ENCODE results near the gene CDR2.

CDR2 gene

GRCh38 chr16:22381392-22381791 is 7.0 kb upstream of the CDR2 start:
- no peak overlapping the region for H3K4me2 ChIP-seq (ENCODE audit: low read length)
- no peaks in the 10 kb centered on the region for H3K36me3 ChIP-seq (ENCODE audit: control insufficient read depth, low read length)
- H3K79me2 ChIP-seq (ENCODE audit: control insufficient read depth, low read length) = no peaks in the 10 kb centered on the region
- H4K20me1 ChIP-seq (ENCODE audit: control insufficient read depth, insufficient read depth, low read depth, low read length) = no peaks in the 10 kb centered on the region
- H3K9me2 ChIP-seq (replicated peaks; ENCODE audit: control insufficient read depth, low read length) = no peaks in the 10 kb centered on the region
- 0 out of 2 replicates have a peak, but pooled peaks cover under 1% of the 10 kb centered on the region for H3K27me3 ChIP-seq (ENCODE audit: control insufficient read depth, low read length)
- H3F3A ChIP-seq (ENCODE audit: control insufficient read depth, insufficient read depth) = peaks cover 3% of the 10 kb centered on the region
- H3K27ac ChIP-seq (ENCODE audit: low read depth, low read length) = no peak overlapping the region
- no peak for TF ChIP-seq CTCF (IDR thresholded peaks at IDR 0.05; ENCODE audit: low read depth, low read length, poor library complexity, severe bottlenecking)
- no peak for TF ChIP-seq EZH2phosphoT487 (IDR thresholded peaks at IDR 0.05; ENCODE audit: borderline replicate concordance, low read length)
- H3K9me3 ChIP-seq (ENCODE audit: control insufficient read depth, insufficient read depth, low read length) = no peaks in the 10 kb centered on the region
- H3K4me1 ChIP-seq (ENCODE audit: control insufficient read depth, low read length) = peaks cover 12% of the 10 kb centered on the region
- no peak overlapping the region for H3K4me3 ChIP-seq (ENCODE audit: low read length)

DNA sequence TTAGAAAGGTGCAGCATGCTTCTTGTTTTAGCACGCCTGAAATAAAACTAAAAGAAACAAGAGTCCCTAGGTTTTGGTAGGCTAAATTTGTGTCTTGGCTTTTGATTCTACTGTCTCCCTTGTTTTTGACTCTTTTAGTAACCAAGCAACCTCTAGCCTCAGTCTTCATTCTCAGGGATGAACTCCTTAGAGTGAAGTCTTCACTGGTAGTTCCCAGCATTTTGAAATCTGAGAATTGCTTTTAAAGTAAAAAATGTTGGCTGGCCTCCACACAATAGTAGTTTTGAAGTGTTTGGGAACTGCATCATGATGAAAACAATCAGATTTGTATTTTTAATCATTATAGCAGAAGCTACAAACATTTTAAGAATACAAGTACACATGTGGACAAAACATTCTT is 6.1 kb upstream of the CDR2 start:
- Histone ChIP-seq H3K9me2 (replicated peaks; ENCODE audit: control insufficient read depth, low read length) (no peaks in the 10 kb centered on the region), H3F3A (ENCODE audit: control insufficient read depth, insufficient read depth) (peaks cover 3% of the 10 kb centered on the region), H3K4me3 (ENCODE audit: low read length) (no peak overlapping the region), H4K20me1 (ENCODE audit: control insufficient read depth, insufficient read depth, low read depth, low read length) (no peaks in the 10 kb centered on the region), H3K27ac (ENCODE audit: low read depth, low read length) (no peak overlapping the region), H3K4me1 (ENCODE audit: control insufficient read depth, low read length) (peaks cover 12% of the 10 kb centered on the region), H3K27me3 (ENCODE audit: control insufficient read depth, low read length) (peaks cover 3% of the 10 kb centered on the region; the same call in 1 of the 2 replicates), H3K79me2 (ENCODE audit: control insufficient read depth, low read length) (no peaks in the 10 kb centered on the region), H3K9me3 (ENCODE audit: control insufficient read depth, insufficient read depth, low read length) (no peaks in the 10 kb centered on the region), H3K4me2 (ENCODE audit: low read length) (no peak overlapping the region), H3K36me3 (ENCODE audit: control insufficient read depth, low read length) (no peaks in the 10 kb centered on the region)
- TF ChIP-seq EZH2phosphoT487 (IDR thresholded peaks at IDR 0.05; ENCODE audit: borderline replicate concordance, low read length) (no peak), CTCF (IDR thresholded peaks at IDR 0.05; ENCODE audit: low read depth, low read length, poor library complexity, severe bottlenecking) (no peak)

DNA sequence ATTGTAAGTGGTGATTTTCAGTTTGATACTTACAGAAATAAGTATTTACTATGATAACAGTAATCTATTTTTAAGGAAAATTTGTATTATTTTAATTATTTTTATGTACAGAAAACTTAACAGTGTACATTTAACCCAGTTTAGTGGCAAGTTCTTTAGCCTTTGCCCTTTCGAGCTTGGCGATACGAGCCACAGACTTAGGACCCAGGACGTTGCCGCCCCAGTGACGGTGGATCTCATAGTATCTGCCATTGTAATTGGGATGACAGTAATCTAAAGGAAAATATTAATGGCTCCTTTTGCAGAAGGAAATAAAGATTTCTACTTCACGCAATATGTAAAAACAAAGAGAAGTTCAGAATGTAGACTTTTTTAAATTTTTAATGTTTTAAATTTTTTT is 5.2 kb upstream of the CDR2 start:
- TF ChIP-seq CTCF (IDR thresholded peaks at IDR 0.05; ENCODE audit: low read depth, low read length, poor library complexity, severe bottlenecking) = no peak
- TF ChIP-seq EZH2phosphoT487 (IDR thresholded peaks at IDR 0.05; ENCODE audit: borderline replicate concordance, low read length) = no peak
- H3K27ac ChIP-seq (ENCODE audit: low read depth, low read length) = no peak overlapping the region
- H3F3A ChIP-seq (ENCODE audit: control insufficient read depth, insufficient read depth) = peaks cover 3% of the 10 kb centered on the region
- no peaks in the 10 kb centered on the region for H3K36me3 ChIP-seq (ENCODE audit: control insufficient read depth, low read length)
- H3K9me2 ChIP-seq (replicated peaks; ENCODE audit: control insufficient read depth, low read length) = no peaks in the 10 kb centered on the region
- H3K79me2 ChIP-seq (ENCODE audit: control insufficient read depth, low read length) = no peaks in the 10 kb centered on the region
- no peak overlapping the region for H3K4me3 ChIP-seq (ENCODE audit: low read length)
- H3K27me3 ChIP-seq (ENCODE audit: control insufficient read depth, low read length) = peaks cover 7% of the 10 kb centered on the region; the same call in 1 of the 2 replicates
- H4K20me1 ChIP-seq (ENCODE audit: control insufficient read depth, insufficient read depth, low read depth, low read length) = no peaks in the 10 kb centered on the region
- H3K9me3 ChIP-seq (ENCODE audit: control insufficient read depth, insufficient read depth, low read length) = no peaks in the 10 kb centered on the region
- H3K4me1 ChIP-seq (ENCODE audit: control insufficient read depth, low read length) = peaks cover 18% of the 10 kb centered on the region
- no peak overlapping the region for H3K4me2 ChIP-seq (ENCODE audit: low read length)
